ENCODE results near the gene GOLGA6D. TPM values are rescaled to one million over a fixed set of nuclear protein-coding genes. Genes with fewer than 3 reads are reported as not detected.
"Not testable (repeated sequence)": the region's sequence is repeated elsewhere in the genome, so short reads cannot be mapped to it uniquely, and the experiment has no call there.

Gene GOLGA6D
- total RNA-seq, 1 donor from 2014 or later, result not detected

- peak; percentile 4 for DNase-seq
- Mint-ChIP-seq H3K36me3 (ENCODE audit: unreplicated experiment) (no peaks in the 10 kb centered on the region), H3K4me1 (ENCODE audit: low read depth, unreplicated experiment) (no peaks in the 10 kb centered on the region), H3K27ac (ENCODE audit: unreplicated experiment) (no peak overlapping the region), H3K9me3 (ENCODE audit: unreplicated experiment) (peaks cover 3% of the 10 kb centered on the region), H3K4me3 (ENCODE audit: unreplicated experiment) (no peak overlapping the region), H3K27me3 (ENCODE audit: unreplicated experiment) (peaks cover 17% of the 10 kb centered on the region)
- no peak for TF ChIP-seq CTCF (IDR thresholded peaks at IDR 0.05; ENCODE audit: partially characterized antibody, unreplicated experiment)
These were observed 46.6 kb upstream of the GOLGA6D start for GRCh38 chr15:75235760-75236729.

- H3K27ac Mint-ChIP-seq (ENCODE audit: unreplicated experiment), result no peak overlapping the region
- H3K27me3 Mint-ChIP-seq (ENCODE audit: unreplicated experiment), result peaks cover 11% of the 10 kb centered on the region
- peak; percentile 15 for DNase-seq
- H3K9me3 Mint-ChIP-seq (ENCODE audit: unreplicated experiment), result no peaks in the 10 kb centered on the region
- no peak overlapping the region for H3K4me3 Mint-ChIP-seq (ENCODE audit: unreplicated experiment)
- no peaks in the 10 kb centered on the region for H3K36me3 Mint-ChIP-seq (ENCODE audit: unreplicated experiment)
- no peak for TF ChIP-seq CTCF (IDR thresholded peaks at IDR 0.05; ENCODE audit: partially characterized antibody, unreplicated experiment)
- no peaks in the 10 kb centered on the region for H3K4me1 Mint-ChIP-seq (ENCODE audit: low read depth, unreplicated experiment)
These were observed 45.2 kb upstream of the GOLGA6D start for GRCh38 chr15:75237316-75237982.

- Mint-ChIP-seq H3K4me3 (ENCODE audit: unreplicated experiment) (no peak overlapping the region), H3K36me3 (ENCODE audit: unreplicated experiment) (no peaks in the 10 kb centered on the region)
These were observed 44.5 kb upstream of the GOLGA6D start for GRCh38 chr15:75238150-75238549.

GRCh38 chr15:75245741-75246140 lies 36.9 kb upstream of the GOLGA6D start:
- not testable (repeated sequence) for H3K36me3 Mint-ChIP-seq (ENCODE audit: unreplicated experiment); H3K4me1 Mint-ChIP-seq (ENCODE audit: low read depth, unreplicated experiment); H3K27me3 Mint-ChIP-seq (ENCODE audit: unreplicated experiment); DNase-seq; H3K4me3 Mint-ChIP-seq (ENCODE audit: unreplicated experiment); H3K27ac Mint-ChIP-seq (ENCODE audit: unreplicated experiment); H3K9me3 Mint-ChIP-seq (ENCODE audit: unreplicated experiment)

More at GRCh38 chr15:75238150-75238549, 44.5 kb upstream of the GOLGA6D start:
- H3K9me3 Mint-ChIP-seq (ENCODE audit: unreplicated experiment), result no peaks in the 10 kb centered on the region
- H3K27ac Mint-ChIP-seq (ENCODE audit: unreplicated experiment), result no peak overlapping the region
- TF ChIP-seq CTCF (IDR thresholded peaks at IDR 0.05; ENCODE audit: partially characterized antibody, unreplicated experiment), result no peak
- peak; percentile 6 for DNase-seq
- H3K4me1 Mint-ChIP-seq (ENCODE audit: low read depth, unreplicated experiment), result no peaks in the 10 kb centered on the region
- H3K27me3 Mint-ChIP-seq (ENCODE audit: unreplicated experiment), result peaks cover 7% of the 10 kb centered on the region

- not testable (repeated sequence) for H3K9me3 Mint-ChIP-seq (ENCODE audit: unreplicated experiment); DNase-seq; H3K27me3 Mint-ChIP-seq (ENCODE audit: unreplicated experiment); H3K27ac Mint-ChIP-seq (ENCODE audit: unreplicated experiment); H3K4me3 Mint-ChIP-seq (ENCODE audit: unreplicated experiment); H3K4me1 Mint-ChIP-seq (ENCODE audit: low read depth, unreplicated experiment); H3K36me3 Mint-ChIP-seq (ENCODE audit: unreplicated experiment)
These were observed 33.6 kb upstream of the GOLGA6D start for GRCh38 chr15:75248991-75249390.

- H3K36me3 Mint-ChIP-seq (ENCODE audit: unreplicated experiment), result no peaks in the 10 kb centered on the region
These were observed 32.9 kb upstream of the GOLGA6D start for GRCh38 chr15:75249726-75250125.

GRCh38 chr15:75251343-75251742 lies 31.3 kb upstream of the GOLGA6D start:
- H3K4me3 Mint-ChIP-seq (ENCODE audit: unreplicated experiment); H3K27me3 Mint-ChIP-seq (ENCODE audit: unreplicated experiment); H3K4me1 Mint-ChIP-seq (ENCODE audit: low read depth, unreplicated experiment): not testable (repeated sequence)

More at GRCh38 chr15:75249726-75250125, 32.9 kb upstream of the GOLGA6D start:
- no peak overlapping the region for H3K27ac Mint-ChIP-seq (ENCODE audit: unreplicated experiment)
- H3K27me3 Mint-ChIP-seq (ENCODE audit: unreplicated experiment), result no peaks in the 10 kb centered on the region
- H3K9me3 Mint-ChIP-seq (ENCODE audit: unreplicated experiment), result no peaks in the 10 kb centered on the region
- H3K4me1 Mint-ChIP-seq (ENCODE audit: low read depth, unreplicated experiment), result peaks cover 2% of the 10 kb centered on the region
- DNase-seq, result no peak
- H3K4me3 Mint-ChIP-seq (ENCODE audit: unreplicated experiment), result no peak overlapping the region
- TF ChIP-seq CTCF (IDR thresholded peaks at IDR 0.05; ENCODE audit: partially characterized antibody, unreplicated experiment), result no peak

GRCh38 chr15:75252285-75252684 lies 30.4 kb upstream of the GOLGA6D start:
- H3K9me3 Mint-ChIP-seq (ENCODE audit: unreplicated experiment); H3K4me3 Mint-ChIP-seq (ENCODE audit: unreplicated experiment): not testable (repeated sequence)

More at GRCh38 chr15:75251343-75251742, 31.3 kb upstream of the GOLGA6D start:
- not testable (repeated sequence) for H3K9me3 Mint-ChIP-seq (ENCODE audit: unreplicated experiment); H3K27ac Mint-ChIP-seq (ENCODE audit: unreplicated experiment); H3K36me3 Mint-ChIP-seq (ENCODE audit: unreplicated experiment); DNase-seq

More at GRCh38 chr15:75252285-75252684, 30.4 kb upstream of the GOLGA6D start:
- H3K27ac Mint-ChIP-seq (ENCODE audit: unreplicated experiment); H3K36me3 Mint-ChIP-seq (ENCODE audit: unreplicated experiment); DNase-seq; H3K4me1 Mint-ChIP-seq (ENCODE audit: low read depth, unreplicated experiment); H3K27me3 Mint-ChIP-seq (ENCODE audit: unreplicated experiment): not testable (repeated sequence)
